Suprapubic skin (tissue), 3 donors: ENCODE results near the gene NPW.

Experiments used
- CTCF ChIP-seq, 2 donors: fragments of 200-600 bp in 1 of 2; fragments of 450-650 bp in 1 of 2; sonication (generic) in 1 of 2; IDR thresholded peaks; one replicate each; pipeline ENCODE4 v1.5.1; 2016 to 2019; ENCODE audit warnings: antibody characterized with exemption in 2 of 2, mild to moderate bottlenecking in 1 of 2, moderate library complexity in 1 of 2
- POLR2AphosphoS5 ChIP-seq, 3 donors: sonication (generic); formaldehyde crosslinking; IDR thresholded peaks; one replicate each; pipeline ENCODE4 v1.6.1; 2017; ENCODE audit warnings: antibody characterized with exemption in 3 of 3

- TF ChIP-seq POLR2AphosphoS5 (IDR thresholded peaks at IDR 0.05): peak in 2 of 3 donors; percentile 22 to 64
- peak in 1 of 2 donors; percentile 7 for TF ChIP-seq CTCF (IDR thresholded peaks at IDR 0.05)
Measured at GRCh38 chr16:1983544-1984346, 35.8 kb upstream of the NPW start, which contains the start of gene GFER.
